Fibroblast of skin of left quadriceps (primary cell): ENCODE measurements around the gene PRKCSH.

Source experiments
- DNase-seq, 2 experiments: peaks; one replicate each; pipeline ENCODE4 v3.0.0-alpha.2; 2013; ENCODE audit warnings: low read depth in 2 of 2

The PRKCSH gene

DNA sequence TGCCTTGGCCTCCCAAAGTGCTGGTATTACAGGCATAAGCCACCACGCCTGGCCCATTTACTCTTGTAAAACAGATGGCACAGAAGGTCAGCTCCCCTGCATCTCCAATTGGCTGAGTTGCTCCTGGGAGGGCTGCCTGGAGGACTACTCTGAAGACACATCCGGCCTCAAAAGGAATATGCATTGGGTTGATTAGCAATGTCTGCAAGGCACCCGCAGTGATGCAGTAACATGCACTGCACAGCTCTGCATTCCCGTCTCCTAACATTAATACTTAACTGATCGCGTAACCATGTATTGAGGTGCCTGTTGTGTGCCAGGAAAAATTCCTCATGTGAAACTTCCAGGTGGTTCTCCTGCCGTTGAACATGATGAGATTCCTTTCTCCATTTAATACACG lies 40.4 kb downstream of the PRKCSH start:
- DNase-seq = no peak

DNA sequence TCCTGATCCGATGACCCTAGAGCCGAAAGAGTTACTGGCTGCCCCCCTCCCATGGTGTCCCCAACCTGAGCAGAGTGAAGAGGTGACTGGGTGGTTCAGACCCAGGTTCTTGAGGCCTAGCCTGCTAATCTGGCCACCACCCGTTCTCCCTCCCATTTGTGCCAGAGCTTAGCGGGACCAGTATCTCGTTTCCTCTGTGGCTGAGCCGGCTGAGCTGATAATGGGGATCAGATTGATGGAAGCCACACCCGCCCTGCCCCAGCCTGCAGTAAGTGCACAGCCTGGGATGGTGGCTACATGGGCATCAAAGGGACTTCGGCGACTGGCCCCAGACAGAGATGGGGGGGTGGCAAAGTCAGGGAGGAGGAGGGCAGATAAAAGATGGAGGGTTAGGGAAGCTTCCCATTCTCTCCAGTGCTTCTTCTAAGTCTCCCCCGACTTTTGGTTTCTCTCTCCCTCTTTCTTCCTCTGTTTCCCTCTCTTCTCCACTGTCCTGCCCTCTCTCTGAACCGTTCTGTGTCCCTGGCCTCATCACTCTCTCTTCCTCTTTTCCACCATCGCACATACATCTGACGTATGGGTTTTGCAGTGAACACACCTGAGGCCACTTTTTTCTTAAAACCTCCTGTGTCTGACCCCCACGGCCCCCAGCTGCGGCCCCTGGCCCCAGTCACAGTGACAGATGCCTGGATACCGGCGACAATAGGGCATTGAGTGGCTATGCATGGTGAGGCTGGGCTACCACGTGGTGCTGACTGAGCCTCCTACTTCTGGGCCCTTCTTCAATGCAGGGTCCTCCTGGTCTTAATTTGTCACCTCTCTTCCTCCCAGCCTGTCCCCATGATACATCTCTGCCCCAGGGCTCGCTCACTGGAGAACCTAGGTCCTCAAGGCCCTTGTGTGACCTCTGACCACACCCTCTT lies 43.0 kb downstream of the PRKCSH start:
- DNase-seq = no peak

GRCh38 chr19:11479090-11479897 lies 43.9 kb downstream of the PRKCSH start:
- no peak for DNase-seq

DNA sequence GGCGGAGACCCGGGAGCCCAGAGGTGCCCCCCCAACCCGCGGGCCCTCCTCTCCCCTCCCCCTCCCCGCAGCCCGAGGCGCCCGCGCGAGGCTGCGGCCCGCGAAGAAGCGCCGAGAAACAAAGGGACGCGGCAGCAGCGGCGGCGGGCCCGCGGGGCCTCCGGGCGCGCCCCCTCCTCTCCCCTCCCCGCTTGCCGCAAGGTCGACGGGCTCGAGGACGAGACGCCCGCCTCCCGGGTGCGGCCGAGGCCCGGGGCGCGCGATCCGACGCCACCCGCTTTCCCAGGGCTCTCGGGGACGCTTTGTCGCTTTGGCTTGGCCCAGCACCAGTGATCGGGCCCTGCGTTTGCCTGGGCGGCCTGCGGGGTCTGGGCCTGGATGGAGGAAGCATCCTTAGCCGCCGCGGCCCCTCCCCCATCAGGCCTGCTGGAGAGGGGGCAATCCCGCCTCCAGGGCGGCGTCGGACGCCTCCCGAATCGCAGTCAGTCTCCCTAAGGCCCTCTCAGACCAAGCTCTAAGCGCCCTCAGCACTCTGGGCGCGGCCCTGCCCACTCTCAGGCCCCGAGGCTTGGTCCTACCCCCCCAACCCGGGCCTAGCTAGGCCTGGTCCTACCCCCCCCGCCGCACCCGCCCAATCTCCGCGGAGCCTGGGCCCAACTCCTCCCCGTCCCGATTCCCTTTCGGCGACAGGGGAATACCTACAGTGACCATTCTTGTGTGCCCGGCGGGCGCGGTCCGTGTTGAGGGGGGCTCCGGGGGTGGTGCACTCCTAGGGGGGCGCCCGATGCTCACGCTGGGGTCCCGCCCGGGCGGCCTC lies 44.7 kb downstream of the PRKCSH start:
- DNase-seq = no peak

DNA sequence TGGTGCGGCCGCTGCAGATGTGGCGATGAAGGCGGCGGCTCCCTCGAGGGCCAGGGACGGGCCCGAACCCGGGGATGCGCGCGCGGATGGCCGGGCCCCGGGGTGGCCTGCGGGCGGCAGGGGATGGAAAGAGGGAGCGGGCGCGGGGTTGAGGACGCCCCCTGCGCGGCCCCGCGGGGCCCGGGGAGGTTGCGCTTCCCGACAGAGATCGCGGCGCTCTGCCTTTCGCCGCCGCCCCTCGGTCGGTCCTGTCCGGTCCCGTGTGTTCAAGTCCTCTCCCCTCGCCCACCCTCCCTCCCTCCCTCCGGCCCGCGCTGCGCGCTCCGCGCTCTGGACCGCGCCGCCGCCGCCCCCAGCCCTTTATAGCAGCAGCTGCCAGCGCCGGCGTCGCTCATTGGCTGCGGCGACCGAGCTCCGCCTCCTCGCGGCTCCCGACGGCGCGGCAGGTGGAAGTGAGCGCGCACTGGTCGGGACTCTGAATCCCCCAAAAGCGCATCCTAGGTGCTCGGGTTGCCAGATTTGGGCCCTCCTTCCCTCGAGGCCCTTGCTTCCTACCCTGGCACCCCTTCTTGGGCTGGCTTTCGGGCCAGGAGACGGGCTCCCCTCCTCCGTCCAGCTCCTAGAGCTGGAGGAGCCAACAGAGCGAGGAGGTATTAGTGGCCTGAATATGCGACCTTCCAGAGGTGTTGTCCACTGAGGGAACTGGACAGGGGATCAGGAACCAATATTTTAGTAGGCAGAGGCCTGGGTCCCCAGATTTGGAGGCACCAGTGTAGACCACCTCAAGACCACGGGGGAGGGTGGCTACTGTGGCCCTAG lies 45.5 kb downstream of the PRKCSH start, which contains the start of gene ELAVL3:
Gene ELAVL3 (minus strand): TSS at position 332 of the 819 bp plus-strand sequence. CDS start 438 bp downstream, outside the sequence.
- no peak for DNase-seq

- DNase-seq = peak; percentile 59 to 62
Measured at GRCh38 chr19:11481534-11482383, 46.3 kb downstream of the PRKCSH start.

- DNase-seq = peak in 1 of 2 experiments; percentile 41
Measured at GRCh38 chr19:11482384-11483050, 47.1 kb downstream of the PRKCSH start.

DNA sequence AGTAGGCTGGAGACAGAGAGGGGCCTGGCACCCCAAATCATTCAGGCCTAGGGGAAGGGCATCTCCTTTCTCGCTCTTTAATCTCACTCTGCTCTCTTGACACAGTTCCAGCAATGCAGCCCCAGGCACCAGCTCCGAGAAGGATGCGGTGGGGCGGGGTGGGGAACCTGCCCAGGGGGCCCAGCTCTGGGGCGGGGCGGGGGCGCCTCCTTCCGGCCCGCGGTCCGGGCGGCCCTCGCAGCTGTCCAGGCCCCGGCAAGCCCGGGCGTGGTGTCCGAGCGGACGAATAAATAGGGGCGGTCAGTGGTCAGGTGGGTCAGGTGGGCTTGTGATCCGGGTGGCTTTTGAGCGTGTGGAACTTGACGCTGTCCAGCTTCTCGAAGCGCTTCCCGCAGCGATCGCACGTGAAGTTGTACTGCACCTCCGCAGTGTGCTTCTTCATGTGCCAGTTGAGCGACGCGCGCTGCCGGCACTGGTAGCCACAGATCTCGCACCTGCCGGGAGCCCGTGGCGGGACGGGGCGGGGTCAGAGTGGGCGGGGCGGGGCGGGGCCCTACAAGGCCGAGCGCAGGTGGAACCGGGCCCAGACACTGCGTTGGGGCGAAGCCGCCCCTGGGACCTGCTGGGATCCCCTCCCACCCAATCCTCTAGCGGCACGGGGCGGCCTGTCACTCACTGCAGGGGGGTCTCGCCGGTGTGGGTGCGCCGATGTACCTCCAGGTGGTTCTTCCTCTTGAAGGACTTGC lies 48.1 kb downstream of the PRKCSH start:
- no peak for DNase-seq

GRCh38 chr19:11485245-11485837 lies 49.9 kb downstream of the PRKCSH start:
- no peak for DNase-seq

DNA sequence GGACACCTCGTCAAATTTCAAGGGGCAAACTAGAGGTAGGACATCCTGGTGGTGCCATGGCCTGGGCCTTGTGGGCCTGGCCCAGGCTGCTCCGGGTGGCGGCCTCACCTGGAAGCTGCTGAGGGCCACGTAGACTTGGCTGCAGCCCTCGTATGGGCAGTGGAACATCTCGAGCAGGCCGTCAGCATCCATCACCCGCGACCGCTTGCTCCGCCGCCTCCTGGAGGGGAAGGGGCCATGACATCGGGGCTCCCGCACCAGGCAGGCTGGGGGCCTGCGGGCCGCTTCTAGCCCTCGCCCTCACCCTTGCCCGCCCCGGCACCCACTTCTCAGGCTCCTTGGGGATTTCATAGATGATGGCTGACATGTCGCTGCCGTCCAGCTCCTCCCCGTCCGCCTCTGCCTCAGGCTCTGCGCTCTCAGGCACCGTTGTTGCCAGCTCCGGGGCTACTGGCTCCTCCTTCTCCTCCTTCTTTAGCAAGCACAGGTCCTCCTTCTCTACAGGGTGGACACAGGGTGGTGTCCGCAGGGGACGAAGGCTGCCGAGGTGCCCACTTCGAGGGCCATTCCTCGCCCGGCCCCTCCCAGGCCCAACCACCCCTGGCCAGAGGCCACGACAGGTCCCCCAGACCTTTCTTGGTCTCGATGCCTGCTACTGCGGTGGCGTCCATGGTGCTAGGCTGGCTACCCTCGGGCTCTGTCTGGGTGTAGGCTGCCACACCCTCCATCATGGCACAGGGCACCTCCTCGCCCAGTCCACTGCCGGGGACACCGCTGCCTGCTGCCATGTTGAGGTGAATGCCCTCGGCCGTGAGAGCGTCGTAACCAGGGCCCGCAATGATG lies 51.4 kb downstream of the PRKCSH start:
- no peak for DNase-seq

DNA sequence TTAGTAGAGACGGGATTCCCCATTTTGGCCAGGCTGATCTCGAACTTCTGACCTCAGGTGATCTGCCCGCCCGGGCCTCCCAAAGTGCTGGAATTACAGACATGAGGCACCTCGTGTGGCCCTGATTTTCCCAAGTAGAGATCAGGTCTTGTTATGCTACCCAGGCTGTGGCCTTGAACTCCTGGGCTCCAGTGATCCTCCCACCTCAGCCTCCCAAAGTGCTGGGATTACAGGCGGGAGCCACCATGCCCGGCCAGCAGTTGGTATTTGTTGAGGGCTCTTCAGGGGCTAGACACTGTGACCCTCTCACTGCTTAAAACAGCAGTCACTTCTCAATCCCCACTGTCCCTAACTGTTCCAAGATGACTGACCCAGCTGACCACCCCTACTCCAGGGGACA lies 53.9 kb downstream of the PRKCSH start:
- DNase-seq = no peak

DNA sequence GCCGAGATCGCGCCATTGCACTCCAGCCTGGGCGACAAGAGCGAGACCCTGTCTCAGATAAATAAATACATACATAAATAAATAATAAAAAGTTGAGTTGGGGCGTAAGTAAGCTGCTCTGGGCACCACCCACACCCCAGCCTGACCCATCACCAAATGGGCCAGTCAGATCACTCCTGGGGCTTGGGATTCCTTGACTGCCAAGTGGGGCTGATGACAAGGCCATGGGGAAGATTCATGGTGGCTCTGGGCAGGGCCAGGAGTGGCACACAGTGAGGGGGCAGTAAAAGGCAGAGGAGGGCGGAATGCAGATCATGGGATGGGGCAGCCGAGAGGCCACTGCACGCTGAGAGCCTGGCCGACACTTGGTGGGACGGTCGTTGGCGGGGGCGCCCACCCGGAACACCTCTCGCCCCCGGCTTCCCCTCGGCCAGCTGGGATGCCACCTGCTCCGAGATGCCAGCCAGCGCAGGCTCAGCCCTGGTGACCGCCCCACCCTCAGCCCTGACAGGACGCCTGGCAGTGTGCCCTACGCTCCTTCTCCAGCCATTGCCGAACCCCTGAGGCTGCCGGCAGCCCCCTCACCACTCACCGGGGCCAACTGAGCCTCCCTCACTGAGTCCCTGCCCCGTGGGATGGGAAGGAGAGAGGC lies 59.3 kb downstream of the PRKCSH start:
- DNase-seq = no peak

- no peak for DNase-seq
Measured at GRCh38 chr19:11495481-11495880, 60.0 kb downstream of the PRKCSH start.

DNA sequence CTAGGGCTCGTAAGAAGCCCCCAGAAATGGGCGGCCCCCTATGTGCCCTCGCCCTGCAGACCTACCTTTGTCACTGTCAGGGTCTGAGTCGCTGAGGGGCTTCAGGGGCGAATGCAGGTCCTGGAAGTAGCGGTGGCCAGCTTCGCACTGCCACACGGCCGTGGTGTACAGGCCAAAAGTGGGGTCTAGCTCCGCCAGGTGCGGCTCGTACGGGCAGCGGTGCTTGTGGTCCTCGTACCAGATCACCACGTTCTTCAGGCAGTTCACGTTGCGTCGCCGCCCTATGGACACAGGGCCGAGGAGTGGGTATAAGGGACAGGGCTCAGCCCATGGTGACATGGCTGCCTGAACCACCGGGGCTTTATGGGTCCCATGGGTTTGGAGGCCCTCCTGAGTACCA lies 60.5 kb downstream of the PRKCSH start:
- DNase-seq = no peak

DNA sequence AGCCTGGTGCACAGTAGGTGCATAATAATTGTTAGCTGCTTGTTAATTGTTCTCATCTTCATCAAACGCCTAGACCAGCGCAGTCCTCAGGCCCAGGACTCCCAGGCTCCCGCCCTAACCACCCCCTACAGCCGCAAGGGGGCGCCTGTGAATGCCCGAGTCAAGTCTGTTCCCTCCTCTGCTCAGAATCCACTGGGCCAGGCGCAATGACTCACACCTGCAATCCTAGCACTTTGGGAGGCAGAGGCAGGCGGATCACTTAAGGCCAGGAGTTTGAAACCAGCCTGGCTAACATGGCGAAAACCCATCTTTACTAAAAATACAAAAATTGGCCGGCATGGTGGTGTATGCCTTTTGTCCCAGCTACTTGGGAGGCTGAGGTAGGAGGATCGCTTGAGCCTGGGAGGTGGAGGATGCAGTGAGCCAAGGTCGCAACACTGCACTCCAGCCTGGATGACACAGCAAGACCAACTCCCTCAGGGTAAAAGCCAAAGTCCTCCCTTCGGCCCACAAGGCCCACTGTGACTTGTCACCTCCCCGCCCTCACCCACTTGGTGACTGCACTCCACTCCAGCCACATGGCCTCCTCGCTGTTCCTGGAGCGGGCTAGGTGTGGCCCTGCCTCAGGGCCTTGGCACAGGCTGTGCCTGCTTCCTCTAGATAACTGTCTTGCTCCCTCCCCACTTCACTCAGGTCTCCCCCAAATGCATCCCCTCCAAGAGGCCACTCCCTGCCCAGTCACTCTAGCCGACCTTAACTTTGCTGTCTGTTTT lies 61.1 kb downstream of the PRKCSH start:
- DNase-seq = peak; percentile 50 to 62

DNA sequence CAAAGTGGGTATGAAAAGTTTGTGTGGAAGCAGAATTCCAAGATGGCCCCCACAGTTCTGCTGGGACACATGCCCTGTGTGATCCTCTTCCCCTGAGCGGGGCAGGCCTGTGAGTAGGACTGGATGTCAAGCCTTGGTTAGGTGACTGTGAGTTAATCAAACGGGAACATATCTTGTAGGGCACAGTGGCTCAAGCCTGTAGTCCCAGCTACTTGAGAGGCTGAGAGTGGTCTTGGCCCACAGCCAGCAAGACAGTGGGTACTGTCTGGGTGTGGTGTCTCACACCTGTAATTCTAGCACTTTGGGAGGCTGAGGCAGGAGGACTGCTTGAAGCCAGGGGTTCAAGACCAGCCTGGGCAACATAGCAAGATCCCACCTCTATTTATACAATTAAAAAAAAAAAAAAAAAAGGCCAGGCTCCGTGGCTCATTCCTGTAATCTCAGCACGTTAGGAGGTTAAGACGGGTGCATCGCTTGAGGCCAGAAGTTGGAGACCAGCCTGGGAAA lies 63.8 kb downstream of the PRKCSH start:
- no peak for DNase-seq
